Mucosa of rectum (tissue), 2 donors: ENCODE measurements around the gene INIP.

Experiments used
- H3K27ac ChIP-seq, 2 donors: one replicate each; pipeline ENCODE4 v1.7.0; 2013; ENCODE audit warnings: inconsistent platforms in 2 of 2, low read depth in 2 of 2, low read length in 2 of 2
- H3K27me3 ChIP-seq, 2 donors: one replicate each; pipeline ENCODE4 v1.7.0; 2013; ENCODE audit warnings: low read length in 2 of 2; ENCODE audit not compliant: control insufficient read depth in 2 of 2, insufficient read depth in 2 of 2
- H3K36me3 ChIP-seq, 2 donors: one replicate each; pipeline ENCODE4 v1.7.0; 2013; ENCODE audit warnings: low read length in 2 of 2; ENCODE audit not compliant: control insufficient read depth in 2 of 2, insufficient read depth in 2 of 2
- H3K4me1 ChIP-seq, 2 donors: one replicate each; pipeline ENCODE4 v1.7.0; 2013; ENCODE audit warnings: low read length in 2 of 2, mild to moderate bottlenecking in 1 of 2; ENCODE audit not compliant: control insufficient read depth in 2 of 2, insufficient read depth in 2 of 2
- H3K4me3 ChIP-seq, 2 donors: one replicate each; pipeline ENCODE4 v1.7.0; 2013; ENCODE audit warnings: low read length in 2 of 2
- H3K9ac ChIP-seq, 2 donors: one replicate each; pipeline ENCODE4 v1.7.0; 2013; ENCODE audit warnings: low read length in 2 of 2, low read depth in 1 of 2, mild to moderate bottlenecking in 1 of 2
- H3K9me3 ChIP-seq, 2 donors: one replicate each; pipeline ENCODE4 v1.7.0; 2013; ENCODE audit warnings: low read length in 2 of 2; ENCODE audit not compliant: control insufficient read depth in 2 of 2
- donor health status: healthy.
- donor health status: Normal muscosa, but diverticular disease.

INIP gene

DNA sequence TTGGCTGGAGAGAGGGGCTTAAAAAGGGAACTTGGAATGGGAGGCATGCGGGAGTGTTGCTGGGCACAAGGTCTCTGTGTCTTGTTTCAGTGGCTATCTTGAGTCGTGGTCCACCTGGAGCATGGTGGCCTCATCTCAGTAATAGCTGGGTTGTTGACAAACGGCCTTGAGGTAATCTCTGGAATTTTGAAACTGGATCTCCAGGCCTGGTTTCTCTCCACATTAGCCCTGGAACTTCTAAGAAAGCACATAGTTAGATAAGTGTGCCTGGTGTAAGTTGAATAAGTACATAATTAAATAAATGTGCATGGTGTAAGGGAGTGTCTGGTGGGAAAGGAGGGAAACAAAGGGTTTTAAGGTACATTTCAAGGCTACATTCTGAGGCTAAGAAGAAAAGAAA, 62.2 kb downstream of the INIP start:
- Histone ChIP-seq H3K4me3 (no peak overlapping the region), H3K27ac (no peak overlapping the region), H3K9ac (no peak overlapping the region), H3K36me3 (peaks cover 0 to 4% of the 10 kb centered on the region in 2 donors), H3K9me3 (no peaks in the 10 kb centered on the region), H3K4me1 (no peaks in the 10 kb centered on the region), H3K27me3 (no peaks in the 10 kb centered on the region)

DNA sequence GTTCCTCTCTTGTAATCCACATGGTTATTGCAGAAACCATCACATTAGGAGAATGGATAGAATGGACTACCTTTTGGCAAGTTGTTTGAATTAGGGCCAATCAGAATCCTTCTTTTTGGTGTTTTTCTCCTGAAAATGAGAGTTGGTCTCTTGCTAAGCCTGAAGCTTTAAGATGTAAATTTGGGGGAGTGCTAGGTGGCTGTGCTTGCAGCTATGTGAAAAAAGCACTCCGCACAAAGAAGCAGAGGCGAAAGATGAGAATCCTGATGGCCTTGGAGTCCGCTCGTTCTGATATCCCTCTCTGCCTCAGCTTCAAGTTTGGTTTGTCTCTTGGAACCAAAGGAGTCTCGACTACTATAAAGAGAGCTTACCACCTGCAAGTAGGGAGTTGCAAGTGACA, 63.6 kb downstream of the INIP start:
- Histone ChIP-seq H3K27ac (no peak overlapping the region), H3K4me1 (no peaks in the 10 kb centered on the region), H3K9me3 (no peaks in the 10 kb centered on the region), H3K36me3 (peaks cover 0 to 2% of the 10 kb centered on the region in 2 donors), H3K27me3 (no peaks in the 10 kb centered on the region), H3K4me3 (no peak overlapping the region), H3K9ac (no peak overlapping the region)

DNA sequence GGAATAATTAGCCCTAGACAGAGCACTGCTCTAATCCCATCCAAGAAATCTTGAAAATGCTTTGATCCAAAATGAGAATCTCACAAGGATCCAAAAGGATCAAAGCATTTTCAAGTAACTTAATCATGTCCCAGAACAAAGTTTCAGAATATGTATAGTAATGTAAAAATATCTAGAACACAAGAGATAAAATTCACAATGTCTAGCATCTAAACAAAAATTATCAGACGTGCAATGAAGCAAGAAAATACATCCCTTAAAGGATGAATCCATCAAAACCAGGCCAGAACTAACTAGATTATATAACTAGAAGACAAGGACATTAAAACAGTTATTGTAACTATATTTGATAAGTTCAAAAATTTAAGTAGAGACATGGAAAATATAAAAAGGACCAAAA, 69.3 kb downstream of the INIP start:
- Histone ChIP-seq H3K4me3 (no peak overlapping the region), H3K36me3 (no peaks in the 10 kb centered on the region), H3K9me3 (peaks cover 0 to 4% of the 10 kb centered on the region in 2 donors), H3K27ac (no peak overlapping the region), H3K9ac (no peak overlapping the region), H3K4me1 (no peaks in the 10 kb centered on the region), H3K27me3 (no peaks in the 10 kb centered on the region)

DNA sequence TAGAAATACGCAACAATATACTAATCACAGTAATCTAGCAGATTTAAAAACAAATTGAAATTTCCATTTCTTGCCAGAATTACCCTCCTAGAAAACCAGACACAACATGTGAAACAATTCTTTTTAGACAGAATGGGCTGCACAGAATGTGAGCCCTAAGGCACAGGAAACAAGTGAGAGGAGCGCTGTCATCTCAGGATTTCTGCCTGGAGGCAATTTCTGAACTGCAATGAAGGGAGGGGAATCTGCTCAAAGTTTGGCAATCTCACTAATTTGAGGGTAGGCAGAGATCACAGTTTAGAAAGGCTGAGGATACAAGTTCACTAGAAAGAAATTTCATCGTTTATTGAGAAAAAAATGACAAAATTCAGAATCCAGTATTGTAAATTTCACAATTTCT, 70.3 kb downstream of the INIP start:
- H3K9me3 ChIP-seq = peaks cover 0 to 4% of the 10 kb centered on the region in 2 donors
- H3K9ac ChIP-seq = no peak overlapping the region
- H3K36me3 ChIP-seq = no peaks in the 10 kb centered on the region
- H3K27me3 ChIP-seq = no peaks in the 10 kb centered on the region
- H3K4me3 ChIP-seq = no peak overlapping the region
- no peaks in the 10 kb centered on the region for H3K4me1 ChIP-seq
- H3K27ac ChIP-seq = no peak overlapping the region

DNA sequence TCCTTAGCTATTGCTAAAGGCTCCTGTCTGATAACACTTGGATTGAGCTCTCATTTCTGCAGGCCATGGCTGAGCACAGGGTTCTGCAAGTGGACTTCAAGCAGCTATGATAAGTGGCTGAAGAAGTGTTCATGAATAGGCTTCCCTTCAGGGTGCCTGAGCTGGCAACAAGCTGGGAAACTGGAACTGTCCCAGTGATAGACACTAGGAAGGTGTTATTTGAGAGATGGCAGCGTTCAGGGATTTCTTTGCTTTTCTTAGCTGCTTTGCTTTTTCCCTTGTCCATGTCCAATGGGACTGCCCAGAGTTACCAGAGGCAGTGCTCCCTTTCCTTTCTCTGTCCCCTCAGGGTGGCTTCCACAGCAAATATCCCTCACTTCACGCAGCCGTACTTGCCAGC, 75.8 kb downstream of the INIP start:
- H3K4me1 ChIP-seq = no peaks in the 10 kb centered on the region
- peaks cover 0 to 6% of the 10 kb centered on the region in 2 donors for H3K9me3 ChIP-seq
- no peaks in the 10 kb centered on the region for H3K36me3 ChIP-seq
- H3K27ac ChIP-seq = no peak overlapping the region
- H3K9ac ChIP-seq = no peak overlapping the region
- no peak overlapping the region for H3K4me3 ChIP-seq
- no peaks in the 10 kb centered on the region for H3K27me3 ChIP-seq

DNA sequence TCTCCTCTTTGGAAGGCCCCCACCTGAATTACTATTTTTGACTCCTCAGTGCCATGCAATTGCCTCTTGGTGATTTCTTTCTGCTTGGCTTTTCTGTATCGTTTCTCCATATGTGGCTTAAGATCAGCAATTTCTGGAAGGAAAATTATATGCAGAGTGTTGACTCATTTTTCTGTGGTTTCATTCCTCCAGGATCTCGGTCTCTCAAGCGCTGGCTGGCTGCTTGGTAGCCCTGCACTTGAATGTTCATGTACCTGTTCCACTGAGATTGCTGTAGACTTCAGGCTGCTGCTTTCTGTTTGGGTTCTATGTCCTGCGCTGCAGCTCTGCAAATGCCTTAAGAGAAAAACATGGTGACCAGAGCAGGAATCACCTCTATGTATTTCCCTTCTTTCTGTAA, 77.6 kb downstream of the INIP start:
- Histone ChIP-seq H3K27me3 (no peaks in the 10 kb centered on the region), H3K9me3 (peaks cover 0 to 6% of the 10 kb centered on the region in 2 donors), H3K9ac (no peak overlapping the region), H3K4me3 (no peak overlapping the region), H3K27ac (no peak overlapping the region), H3K4me1 (no peaks in the 10 kb centered on the region), H3K36me3 (no peaks in the 10 kb centered on the region)
